ENCODE data around the gene GTF2H2.
"Not testable (repeated sequence)": the region's sequence is repeated elsewhere in the genome, so short reads cannot be mapped to it uniquely, and the experiment has no call there.

The GTF2H2 gene

DNA sequence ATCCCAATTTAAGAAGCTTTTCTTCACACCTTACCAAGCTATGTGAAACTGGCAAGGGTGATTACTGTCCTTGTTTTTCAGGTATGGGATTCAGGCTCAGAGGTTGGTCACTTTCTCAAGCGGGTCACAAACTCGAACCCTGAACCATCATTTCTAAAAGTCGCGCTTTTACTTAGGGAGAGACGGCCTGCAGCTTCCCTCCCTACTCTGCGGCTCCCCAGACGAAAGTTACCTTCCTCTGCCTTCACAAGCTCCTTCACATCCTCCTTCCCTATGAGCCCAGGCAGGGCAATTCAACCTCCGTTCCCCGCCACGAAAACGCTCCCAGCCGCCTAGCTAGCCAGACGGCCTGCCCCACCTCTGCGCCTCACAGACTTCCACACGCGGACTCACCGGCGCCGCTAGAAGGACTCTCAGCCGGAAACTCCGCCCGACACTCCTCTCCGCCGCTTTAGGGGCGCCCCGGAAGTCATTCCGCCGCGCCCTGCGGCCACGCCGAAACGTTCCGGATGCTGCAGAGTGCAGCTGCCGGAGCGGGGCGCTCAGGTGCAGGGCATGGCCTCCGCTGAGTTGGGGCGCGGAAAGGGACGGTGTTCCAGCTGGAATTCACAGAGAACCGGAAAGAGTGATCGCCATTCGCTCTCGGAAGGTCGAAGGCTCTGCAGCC, at the start of gene GTF2H2:
Gene GTF2H2 (minus strand): TSS at position 415 of the 667 bp plus-strand sequence. CDS start 4,913 bp downstream, outside the sequence.
- not testable (repeated sequence) for H3K4me3 ChIP-seq (ENCODE audit: low read depth in 1 of 5, low read length in 5 of 5); H3K36me3 ChIP-seq (ENCODE audit: control insufficient read depth in 5 of 5, insufficient read depth in 5 of 5, low read length in 5 of 5); H3K27ac ChIP-seq (ENCODE audit: low read depth, low read length); H3K27me3 ChIP-seq (ENCODE audit: control insufficient read depth in 5 of 5, insufficient read depth in 4 of 5, low read length in 5 of 5); H3K9ac ChIP-seq (ENCODE audit: low read length in 5 of 5); H3K9me3 ChIP-seq (ENCODE audit: control insufficient read depth in 5 of 5, low read length in 5 of 5); H3K4me1 ChIP-seq (ENCODE audit: control insufficient read depth in 5 of 5, insufficient read depth in 5 of 5, low read length in 5 of 5)

DNA sequence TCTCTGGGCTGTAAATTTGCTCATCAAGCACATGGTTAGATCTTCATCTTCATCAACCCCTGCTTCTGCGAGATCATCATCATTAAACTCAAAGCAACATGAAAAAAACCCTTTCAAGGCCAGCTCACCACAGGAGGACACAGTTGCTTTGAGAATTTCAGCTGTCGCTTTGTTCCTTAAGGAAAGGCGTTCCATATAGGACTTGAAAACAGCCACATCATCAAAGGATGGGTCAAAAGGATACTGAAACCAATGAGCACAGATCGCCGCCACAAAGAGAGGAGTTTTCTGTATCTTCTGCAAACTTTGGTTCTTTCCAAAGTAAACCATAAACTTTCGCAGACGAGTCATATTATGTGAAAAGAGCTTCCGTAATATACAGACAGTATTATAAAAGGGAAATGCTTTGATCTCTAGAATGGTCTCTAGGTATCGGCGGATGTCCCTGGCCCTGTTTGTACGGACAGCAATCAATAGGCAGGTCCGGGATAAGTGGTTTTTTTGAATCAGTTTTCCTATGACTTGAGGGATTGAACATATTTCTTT, 42.3 kb upstream of the GTF2H2 start:
- H3K27me3 ChIP-seq (ENCODE audit: control insufficient read depth in 5 of 5, insufficient read depth in 4 of 5, low read length in 5 of 5); H3K4me1 ChIP-seq (ENCODE audit: control insufficient read depth in 5 of 5, insufficient read depth in 5 of 5, low read length in 5 of 5); H3K9me3 ChIP-seq (ENCODE audit: control insufficient read depth in 5 of 5, low read length in 5 of 5); H3K27ac ChIP-seq (ENCODE audit: low read depth, low read length); H3K9ac ChIP-seq (ENCODE audit: low read length in 5 of 5); H3K36me3 ChIP-seq (ENCODE audit: control insufficient read depth in 5 of 5, insufficient read depth in 5 of 5, low read length in 5 of 5); H3K4me3 ChIP-seq (ENCODE audit: low read depth in 1 of 5, low read length in 5 of 5): not testable (repeated sequence)

DNA sequence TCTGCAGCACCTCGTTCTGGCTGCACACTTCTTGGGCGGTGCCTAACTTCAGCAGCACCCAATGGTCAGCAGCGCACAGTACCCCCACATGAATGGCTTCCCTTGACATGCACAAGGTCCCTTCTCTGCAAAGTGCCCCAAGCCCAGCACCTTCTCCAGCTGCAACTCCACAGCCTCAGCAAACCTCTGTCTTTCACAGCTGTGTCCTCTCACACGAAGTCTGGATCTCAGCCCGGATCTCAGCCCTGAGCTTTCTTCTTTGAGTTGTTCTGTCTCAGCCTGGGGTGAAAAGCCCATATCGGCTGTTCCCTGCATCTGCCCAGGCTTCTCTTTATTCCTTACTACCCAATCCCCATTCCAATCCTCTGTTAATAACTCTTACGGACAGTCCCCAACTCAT, 32.5 kb upstream of the GTF2H2 start:
- H3K27ac ChIP-seq (ENCODE audit: low read depth, low read length); H3K36me3 ChIP-seq (ENCODE audit: control insufficient read depth in 5 of 5, insufficient read depth in 5 of 5, low read length in 5 of 5); H3K27me3 ChIP-seq (ENCODE audit: control insufficient read depth in 5 of 5, insufficient read depth in 4 of 5, low read length in 5 of 5); H3K9ac ChIP-seq (ENCODE audit: low read length in 5 of 5); H3K4me1 ChIP-seq (ENCODE audit: control insufficient read depth in 5 of 5, insufficient read depth in 5 of 5, low read length in 5 of 5); H3K9me3 ChIP-seq (ENCODE audit: control insufficient read depth in 5 of 5, low read length in 5 of 5); H3K4me3 ChIP-seq (ENCODE audit: low read depth in 1 of 5, low read length in 5 of 5): not testable (repeated sequence)

DNA sequence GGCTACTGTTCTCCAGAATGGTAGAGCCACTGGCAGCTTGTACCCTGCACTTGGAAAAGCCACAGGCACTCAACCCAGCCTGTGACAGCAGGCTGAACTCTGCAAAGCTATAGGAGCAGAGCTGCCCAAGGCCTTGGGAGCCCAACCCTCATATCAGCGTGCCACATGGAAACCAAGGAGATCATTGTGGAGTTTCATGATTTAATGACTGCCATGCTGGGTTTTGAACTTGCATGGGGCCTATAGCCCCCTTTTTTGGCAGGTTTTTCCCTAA, 30.4 kb upstream of the GTF2H2 start:
- H3K27ac ChIP-seq (ENCODE audit: low read depth, low read length); H3K9me3 ChIP-seq (ENCODE audit: control insufficient read depth in 5 of 5, low read length in 5 of 5); H3K9ac ChIP-seq (ENCODE audit: low read length in 5 of 5); H3K27me3 ChIP-seq (ENCODE audit: control insufficient read depth in 5 of 5, insufficient read depth in 4 of 5, low read length in 5 of 5); H3K4me1 ChIP-seq (ENCODE audit: control insufficient read depth in 5 of 5, insufficient read depth in 5 of 5, low read length in 5 of 5); H3K4me3 ChIP-seq (ENCODE audit: low read depth in 1 of 5, low read length in 5 of 5); H3K36me3 ChIP-seq (ENCODE audit: control insufficient read depth in 5 of 5, insufficient read depth in 5 of 5, low read length in 5 of 5): not testable (repeated sequence)

DNA sequence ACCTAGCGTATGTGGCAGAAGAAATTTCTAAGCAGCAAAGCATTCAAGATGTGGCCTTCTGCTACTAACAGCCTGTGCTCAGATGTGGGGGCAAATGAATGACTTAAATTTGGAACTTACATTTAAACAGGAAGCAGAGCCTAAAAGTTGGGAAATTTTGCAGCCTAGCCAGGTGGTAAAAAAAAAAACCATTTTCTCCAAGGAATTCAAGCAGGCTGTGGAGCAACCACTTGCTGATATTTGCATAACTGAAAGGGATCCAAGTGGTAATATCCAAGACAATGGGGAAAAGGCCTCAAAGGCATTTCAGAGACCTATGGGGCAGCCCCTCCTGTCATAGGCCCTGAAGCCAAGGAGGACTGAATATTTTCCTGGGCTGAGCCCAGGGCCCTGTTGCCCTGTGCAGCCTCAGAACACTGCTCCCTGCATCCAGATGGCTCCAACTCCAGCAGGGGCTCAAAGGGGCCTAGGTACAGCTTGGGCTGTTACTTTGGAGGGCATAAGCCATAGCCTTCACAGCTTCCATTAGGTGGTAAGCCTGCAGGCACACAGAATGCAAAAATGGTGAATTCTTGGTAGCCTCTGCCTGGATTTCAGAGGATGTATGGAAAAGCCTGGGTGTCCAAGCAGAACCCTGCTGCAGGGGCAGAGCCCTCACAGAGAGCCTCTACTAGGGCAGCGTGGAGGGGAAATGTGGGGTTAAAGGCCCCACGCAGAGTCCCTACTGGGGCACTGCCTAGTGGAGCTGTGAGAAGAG, 29.9 kb upstream of the GTF2H2 start:
- H3K27ac ChIP-seq (ENCODE audit: low read depth, low read length); H3K9ac ChIP-seq (ENCODE audit: low read length in 5 of 5); H3K4me3 ChIP-seq (ENCODE audit: low read depth in 1 of 5, low read length in 5 of 5); H3K4me1 ChIP-seq (ENCODE audit: control insufficient read depth in 5 of 5, insufficient read depth in 5 of 5, low read length in 5 of 5); H3K9me3 ChIP-seq (ENCODE audit: control insufficient read depth in 5 of 5, low read length in 5 of 5); H3K27me3 ChIP-seq (ENCODE audit: control insufficient read depth in 5 of 5, insufficient read depth in 4 of 5, low read length in 5 of 5); H3K36me3 ChIP-seq (ENCODE audit: control insufficient read depth in 5 of 5, insufficient read depth in 5 of 5, low read length in 5 of 5): not testable (repeated sequence)

DNA sequence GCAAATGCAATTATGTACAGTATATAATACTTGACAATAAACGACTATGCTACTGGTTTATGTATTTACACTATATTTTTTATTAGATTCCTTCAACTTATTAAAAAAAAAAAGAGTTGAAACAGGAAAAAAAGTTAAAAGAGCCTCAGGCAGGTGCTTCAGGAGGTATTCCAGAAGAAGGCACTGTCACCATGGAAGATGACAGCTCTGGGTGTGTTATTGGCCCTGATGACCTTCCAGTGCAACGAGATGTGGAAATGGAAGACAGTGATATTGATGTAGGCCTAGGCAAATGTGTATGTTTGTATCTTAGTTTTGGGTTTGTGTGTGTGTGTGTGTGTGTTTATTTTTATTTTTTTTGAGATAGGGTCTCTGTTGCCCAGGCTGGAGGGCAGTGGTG, 22.3 kb upstream of the GTF2H2 start:
- not testable (repeated sequence) for H3K27me3 ChIP-seq (ENCODE audit: control insufficient read depth in 5 of 5, insufficient read depth in 4 of 5, low read length in 5 of 5); H3K9me3 ChIP-seq (ENCODE audit: control insufficient read depth in 5 of 5, low read length in 5 of 5); H3K4me3 ChIP-seq (ENCODE audit: low read depth in 1 of 5, low read length in 5 of 5); H3K9ac ChIP-seq (ENCODE audit: low read length in 5 of 5); H3K27ac ChIP-seq (ENCODE audit: low read depth, low read length); H3K4me1 ChIP-seq (ENCODE audit: control insufficient read depth in 5 of 5, insufficient read depth in 5 of 5, low read length in 5 of 5); H3K36me3 ChIP-seq (ENCODE audit: control insufficient read depth in 5 of 5, insufficient read depth in 5 of 5, low read length in 5 of 5)

DNA sequence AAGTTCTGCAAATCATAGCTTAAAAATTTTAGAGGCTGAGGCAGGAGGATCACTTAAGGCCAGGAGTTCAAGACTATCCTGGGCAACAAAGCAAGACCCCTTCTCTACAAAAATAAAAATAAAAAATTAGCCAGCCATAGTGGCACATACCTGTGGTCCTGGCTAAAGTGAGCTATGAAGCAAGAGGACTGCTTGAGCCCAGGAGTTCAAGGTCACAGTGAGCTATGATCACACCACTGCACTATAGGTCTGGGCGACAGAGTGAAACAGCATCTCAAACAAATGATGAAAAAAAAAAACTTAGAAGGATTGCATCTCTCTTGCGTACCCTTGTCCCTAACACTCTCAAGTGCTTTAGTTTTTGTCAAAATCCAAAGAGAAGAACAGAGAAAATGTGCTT, 21.3 kb upstream of the GTF2H2 start:
- not testable (repeated sequence) for H3K4me1 ChIP-seq (ENCODE audit: control insufficient read depth in 5 of 5, insufficient read depth in 5 of 5, low read length in 5 of 5); H3K36me3 ChIP-seq (ENCODE audit: control insufficient read depth in 5 of 5, insufficient read depth in 5 of 5, low read length in 5 of 5); H3K27me3 ChIP-seq (ENCODE audit: control insufficient read depth in 5 of 5, insufficient read depth in 4 of 5, low read length in 5 of 5); H3K27ac ChIP-seq (ENCODE audit: low read depth, low read length); H3K4me3 ChIP-seq (ENCODE audit: low read depth in 1 of 5, low read length in 5 of 5); H3K9ac ChIP-seq (ENCODE audit: low read length in 5 of 5); H3K9me3 ChIP-seq (ENCODE audit: control insufficient read depth in 5 of 5, low read length in 5 of 5)

DNA sequence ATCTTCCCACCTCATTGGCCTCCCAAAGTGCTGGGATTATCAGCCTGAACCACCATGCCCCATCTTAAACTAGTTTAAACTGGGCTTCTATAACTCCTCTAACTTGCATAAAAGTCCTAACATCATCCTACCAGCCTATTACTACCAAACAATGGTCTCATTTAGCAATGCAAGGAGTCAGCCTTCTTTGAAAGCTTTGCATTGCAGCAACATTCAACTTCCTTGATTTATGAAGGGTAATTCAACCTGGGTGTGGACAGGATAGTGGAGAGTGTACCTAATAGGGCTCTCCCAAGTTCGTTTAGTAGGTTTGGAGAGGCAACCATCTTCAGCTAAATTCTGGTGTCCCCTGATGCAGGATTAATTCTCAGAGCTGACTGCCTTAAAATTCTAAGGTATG, 18.7 kb upstream of the GTF2H2 start:
- not testable (repeated sequence) for H3K9ac ChIP-seq (ENCODE audit: low read length in 5 of 5); H3K4me3 ChIP-seq (ENCODE audit: low read depth in 1 of 5, low read length in 5 of 5); H3K27ac ChIP-seq (ENCODE audit: low read depth, low read length); H3K9me3 ChIP-seq (ENCODE audit: control insufficient read depth in 5 of 5, low read length in 5 of 5); H3K27me3 ChIP-seq (ENCODE audit: control insufficient read depth in 5 of 5, insufficient read depth in 4 of 5, low read length in 5 of 5); H3K4me1 ChIP-seq (ENCODE audit: control insufficient read depth in 5 of 5, insufficient read depth in 5 of 5, low read length in 5 of 5); H3K36me3 ChIP-seq (ENCODE audit: control insufficient read depth in 5 of 5, insufficient read depth in 5 of 5, low read length in 5 of 5)

DNA sequence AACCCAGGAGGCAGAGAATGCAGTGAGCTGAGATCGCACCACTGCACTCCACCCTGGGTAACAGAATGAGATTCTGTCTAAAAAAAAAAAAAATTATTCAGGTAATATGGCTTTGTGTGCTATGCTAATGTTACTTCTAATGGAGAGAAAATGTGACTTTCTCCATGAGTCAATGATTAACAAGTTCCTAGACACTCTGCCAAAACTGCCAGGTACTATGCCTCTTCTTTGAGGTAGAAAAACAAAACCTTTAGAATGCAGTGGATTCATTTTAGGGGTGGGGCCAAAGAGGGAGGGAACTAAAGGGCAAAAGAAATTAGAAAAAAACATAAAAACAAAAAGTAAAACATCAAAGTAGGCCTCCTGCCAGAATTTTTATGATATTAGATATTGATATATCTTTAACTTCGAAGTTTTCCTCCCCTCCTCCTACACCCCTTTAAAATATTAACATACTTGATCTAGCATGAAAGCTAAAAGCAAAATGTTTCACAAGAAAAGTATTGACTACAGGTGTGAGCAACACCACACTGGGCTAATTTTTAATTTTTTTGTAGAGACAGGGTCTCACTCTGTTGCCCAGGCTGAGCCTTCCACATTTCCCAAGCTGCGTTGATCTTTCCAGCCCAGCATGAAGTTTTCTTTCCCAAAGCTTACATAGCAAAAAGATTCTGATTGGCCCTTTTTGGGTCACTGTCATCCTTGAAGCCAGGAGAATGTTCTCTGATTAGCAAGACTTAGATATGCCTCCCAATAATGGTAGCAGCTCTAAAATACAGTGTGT, 17.0 kb upstream of the GTF2H2 start:
- not testable (repeated sequence) for H3K27ac ChIP-seq (ENCODE audit: low read depth, low read length); H3K27me3 ChIP-seq (ENCODE audit: control insufficient read depth in 5 of 5, insufficient read depth in 4 of 5, low read length in 5 of 5); H3K4me3 ChIP-seq (ENCODE audit: low read depth in 1 of 5, low read length in 5 of 5); H3K36me3 ChIP-seq (ENCODE audit: control insufficient read depth in 5 of 5, insufficient read depth in 5 of 5, low read length in 5 of 5); H3K4me1 ChIP-seq (ENCODE audit: control insufficient read depth in 5 of 5, insufficient read depth in 5 of 5, low read length in 5 of 5); H3K9me3 ChIP-seq (ENCODE audit: control insufficient read depth in 5 of 5, low read length in 5 of 5); H3K9ac ChIP-seq (ENCODE audit: low read length in 5 of 5)

DNA sequence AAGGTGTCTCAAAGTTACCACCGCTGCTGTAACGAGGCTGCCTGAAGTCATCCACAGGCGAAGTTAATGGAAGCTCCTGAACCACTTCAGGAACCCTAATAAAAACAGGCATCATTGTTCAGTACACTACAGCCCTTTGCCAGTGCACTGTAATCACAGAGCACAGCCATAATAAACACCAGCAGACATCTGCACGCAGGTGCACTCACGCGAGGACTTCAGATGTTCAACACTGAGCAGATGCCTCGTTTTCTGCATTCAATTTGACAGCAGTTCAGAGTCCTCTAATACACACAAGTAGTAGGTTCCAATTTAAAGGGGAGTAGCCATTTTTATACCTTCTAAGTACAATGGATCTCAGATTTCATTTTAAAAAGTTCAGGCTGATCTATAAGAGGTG, 15.4 kb upstream of the GTF2H2 start:
- H3K9me3 ChIP-seq (ENCODE audit: control insufficient read depth in 5 of 5, low read length in 5 of 5); H3K27me3 ChIP-seq (ENCODE audit: control insufficient read depth in 5 of 5, insufficient read depth in 4 of 5, low read length in 5 of 5); H3K4me1 ChIP-seq (ENCODE audit: control insufficient read depth in 5 of 5, insufficient read depth in 5 of 5, low read length in 5 of 5); H3K4me3 ChIP-seq (ENCODE audit: low read depth in 1 of 5, low read length in 5 of 5); H3K9ac ChIP-seq (ENCODE audit: low read length in 5 of 5); H3K27ac ChIP-seq (ENCODE audit: low read depth, low read length); H3K36me3 ChIP-seq (ENCODE audit: control insufficient read depth in 5 of 5, insufficient read depth in 5 of 5, low read length in 5 of 5): not testable (repeated sequence)

Data from subcutaneous abdominal adipose tissue (tissue), 5 donors.